ENCODE measurements around the gene SALL1. TPM values are rescaled to one million over a fixed set of nuclear protein-coding genes. Genes with fewer than 3 reads are reported as not detected.

The SALL1 gene
- total and polyA plus RNA-seq, 4 experiments from 2014 or later, result not detected

GRCh38 chr16:51151435-51151960 lies 428 bp upstream of the SALL1 start:
- DNase-seq, result no peak
- H3K27ac ChIP-seq (ENCODE audit: low read depth, low read length), result no peak overlapping the region
- Mint-ChIP-seq H3K36me3 (peaks cover 3 to 5% of the 10 kb centered on the region in 2 donors), H3K4me1 (peaks cover 0 to 9% (median 5%) of the 10 kb centered on the region in 4 donors), H3K9me3 (peaks cover 0 to 20% (median 5%) of the 10 kb centered on the region in 8 donors), H3K27me3 (peaks cover 41 to 49% of the 10 kb centered on the region in 2 donors), H3K27ac (no peak overlapping the region), H3K4me3 (no peak overlapping the region)
- ChIA-PET POLR2A (ENCODE audit: partially characterized antibody) (no interaction called here), CTCF (ENCODE audit: partially characterized antibody) (no interaction called here)
- intact Hi-C loops (cut with micrococcal nuclease), result no loop called here
- no peaks in the 10 kb centered on the region for H3K36me3 ChIP-seq (ENCODE audit: insufficient read depth, low read length)
- peaks cover 19% of the 10 kb centered on the region for H3K27me3 ChIP-seq (ENCODE audit: insufficient read depth, low read length)
- H3K4me1 ChIP-seq (ENCODE audit: insufficient read depth, low read length), result no peaks in the 10 kb centered on the region
- no peak overlapping the region for H3K4me3 ChIP-seq (ENCODE audit: low read length in 2 of 2)
- H3K9me3 ChIP-seq (ENCODE audit: control insufficient read depth in 1 of 2, low read length in 2 of 2), result no peaks in the 10 kb centered on the region

- CTCF ChIA-PET (ENCODE audit: partially characterized antibody), result no interaction called here
- no peak overlapping the region for H3K4me3 ChIP-seq (ENCODE audit: low read length in 2 of 2)
- POLR2A ChIA-PET (ENCODE audit: partially characterized antibody), result no interaction called here
- DNase-seq, result no peak
- peaks cover 3 to 5% of the 10 kb centered on the region in 2 donors for H3K36me3 Mint-ChIP-seq
- peaks cover 0 to 9% (median 5%) of the 10 kb centered on the region in 4 donors for H3K4me1 Mint-ChIP-seq
- H3K4me3 Mint-ChIP-seq, result no peak overlapping the region
- H3K36me3 ChIP-seq (ENCODE audit: insufficient read depth, low read length), result no peaks in the 10 kb centered on the region
- H3K9me3 ChIP-seq (ENCODE audit: control insufficient read depth in 1 of 2, low read length in 2 of 2), result no peaks in the 10 kb centered on the region
- peaks cover 39 to 44% of the 10 kb centered on the region in 2 donors for H3K27me3 Mint-ChIP-seq
- H3K9me3 Mint-ChIP-seq, result peaks cover 0 to 20% (median 5%) of the 10 kb centered on the region in 8 donors
- intact Hi-C loops (cut with micrococcal nuclease), result no loop called here
- no peak overlapping the region for H3K27ac Mint-ChIP-seq
- no peak overlapping the region for H3K27ac ChIP-seq (ENCODE audit: low read depth, low read length)
- peaks cover 16% of the 10 kb centered on the region for H3K27me3 ChIP-seq (ENCODE audit: insufficient read depth, low read length)
- H3K4me1 ChIP-seq (ENCODE audit: insufficient read depth, low read length), result no peaks in the 10 kb centered on the region
Measured at GRCh38 chr16:51150165-51150887, 744 bp downstream of the SALL1 start.

GRCh38 chr16:51149721-51150164 lies 1.3 kb downstream of the SALL1 start:
- ChIA-PET CTCF (ENCODE audit: partially characterized antibody) (no interaction called here), POLR2A (ENCODE audit: partially characterized antibody) (no interaction called here)
- DNase-seq, result no peak
- Mint-ChIP-seq H3K9me3 (peaks cover 0 to 20% (median 5%) of the 10 kb centered on the region in 8 donors), H3K27ac (no peak overlapping the region), H3K27me3 (peaks cover 35 to 40% of the 10 kb centered on the region in 2 donors), H3K36me3 (peaks cover 3 to 5% of the 10 kb centered on the region in 2 donors), H3K4me3 (no peak overlapping the region), H3K4me1 (peaks cover 0 to 9% (median 5%) of the 10 kb centered on the region in 4 donors)
- Histone ChIP-seq H3K36me3 (ENCODE audit: insufficient read depth, low read length) (no peaks in the 10 kb centered on the region), H3K27ac (ENCODE audit: low read depth, low read length) (no peak overlapping the region), H3K4me1 (ENCODE audit: insufficient read depth, low read length) (no peaks in the 10 kb centered on the region), H3K4me3 (ENCODE audit: low read length in 2 of 2) (no peak overlapping the region), H3K27me3 (ENCODE audit: insufficient read depth, low read length) (peaks cover 16% of the 10 kb centered on the region), H3K9me3 (ENCODE audit: control insufficient read depth in 1 of 2, low read length in 2 of 2) (no peaks in the 10 kb centered on the region)
- intact Hi-C loops (cut with micrococcal nuclease), result no loop called here

- Histone ChIP-seq H3K27ac (ENCODE audit: low read depth, low read length) (no peak overlapping the region), H3K4me3 (ENCODE audit: low read length in 2 of 2) (no peak overlapping the region), H3K9me3 (ENCODE audit: control insufficient read depth in 1 of 2, low read length in 2 of 2) (no peaks in the 10 kb centered on the region), H3K27me3 (ENCODE audit: insufficient read depth, low read length) (peaks cover 16% of the 10 kb centered on the region), H3K36me3 (ENCODE audit: insufficient read depth, low read length) (no peaks in the 10 kb centered on the region), H3K4me1 (ENCODE audit: insufficient read depth, low read length) (no peaks in the 10 kb centered on the region)
- DNase-seq, result no peak
- ChIA-PET CTCF (ENCODE audit: partially characterized antibody) (no interaction called here), POLR2A (ENCODE audit: partially characterized antibody) (no interaction called here)
- Mint-ChIP-seq H3K4me1 (peaks cover 0 to 9% (median 5%) of the 10 kb centered on the region in 4 donors), H3K9me3 (peaks cover 0 to 19% (median 4%) of the 10 kb centered on the region in 8 donors), H3K27ac (peak overlapping the region in 1 of 7 donors; percentile 66), H3K4me3 (no peak overlapping the region), H3K36me3 (peaks cover 3 to 5% of the 10 kb centered on the region in 2 donors), H3K27me3 (peaks cover 34 to 39% of the 10 kb centered on the region in 2 donors)
- intact Hi-C loops (cut with micrococcal nuclease), result no loop called here
Measured at GRCh38 chr16:51149251-51149661, 1.8 kb downstream of the SALL1 start.

GRCh38 chr16:51148678-51149228 lies 2.3 kb downstream of the SALL1 start:
- Mint-ChIP-seq H3K27ac (no peak overlapping the region), H3K4me3 (peak overlapping the region in 1 of 8 donors; percentile 0), H3K36me3 (peaks cover 3 to 5% of the 10 kb centered on the region in 2 donors), H3K27me3 (peaks cover 30 to 34% of the 10 kb centered on the region in 2 donors), H3K9me3 (peaks cover 0 to 14% (median 3%) of the 10 kb centered on the region in 8 donors), H3K4me1 (peaks cover 0 to 9% (median 5%) of the 10 kb centered on the region in 4 donors)
- no peaks in the 10 kb centered on the region for H3K9me3 ChIP-seq (ENCODE audit: control insufficient read depth in 1 of 2, low read length in 2 of 2)
- no peak overlapping the region for H3K4me3 ChIP-seq (ENCODE audit: low read length in 2 of 2)
- intact Hi-C loops (cut with micrococcal nuclease), result no loop called here
- H3K4me1 ChIP-seq (ENCODE audit: insufficient read depth, low read length), result no peaks in the 10 kb centered on the region
- no peak overlapping the region for H3K27ac ChIP-seq (ENCODE audit: low read depth, low read length)
- DNase-seq, result no peak
- H3K27me3 ChIP-seq (ENCODE audit: insufficient read depth, low read length), result peaks cover 15% of the 10 kb centered on the region
- ChIA-PET CTCF (ENCODE audit: partially characterized antibody) (no interaction called here), POLR2A (ENCODE audit: partially characterized antibody) (no interaction called here)
- H3K36me3 ChIP-seq (ENCODE audit: insufficient read depth, low read length), result no peaks in the 10 kb centered on the region

- H3K9me3 Mint-ChIP-seq, result peaks cover 0 to 8% (median 0%) of the 10 kb centered on the region in 8 donors
- H3K4me1 Mint-ChIP-seq, result peaks cover 0 to 4% (median 1%) of the 10 kb centered on the region in 4 donors
- no peak overlapping the region for H3K27ac Mint-ChIP-seq
- intact Hi-C loops (cut with micrococcal nuclease), result no loop called here
- H3K9me3 ChIP-seq (ENCODE audit: control insufficient read depth in 1 of 2, low read length in 2 of 2), result no peaks in the 10 kb centered on the region
- no peaks in the 10 kb centered on the region for H3K36me3 ChIP-seq (ENCODE audit: insufficient read depth, low read length)
- no peak overlapping the region for H3K4me3 Mint-ChIP-seq
- H3K4me1 ChIP-seq (ENCODE audit: insufficient read depth, low read length), result no peaks in the 10 kb centered on the region
- no peak overlapping the region for H3K27ac ChIP-seq (ENCODE audit: low read depth, low read length)
- peaks cover 0 to under 1% of the 10 kb centered on the region in 2 donors for H3K36me3 Mint-ChIP-seq
- ChIA-PET CTCF (ENCODE audit: partially characterized antibody) (no interaction called here), POLR2A (ENCODE audit: partially characterized antibody) (no interaction called here)
- H3K4me3 ChIP-seq (ENCODE audit: low read length in 2 of 2), result no peak overlapping the region
- no peak for DNase-seq
- H3K27me3 ChIP-seq (ENCODE audit: insufficient read depth, low read length), result peaks cover 8% of the 10 kb centered on the region
- peaks cover 24 to 27% of the 10 kb centered on the region in 2 donors for H3K27me3 Mint-ChIP-seq
Measured at GRCh38 chr16:51147776-51148677, 3.0 kb downstream of the SALL1 start.
